ENCODE measurements around the gene SECISBP2L.

DNA sequence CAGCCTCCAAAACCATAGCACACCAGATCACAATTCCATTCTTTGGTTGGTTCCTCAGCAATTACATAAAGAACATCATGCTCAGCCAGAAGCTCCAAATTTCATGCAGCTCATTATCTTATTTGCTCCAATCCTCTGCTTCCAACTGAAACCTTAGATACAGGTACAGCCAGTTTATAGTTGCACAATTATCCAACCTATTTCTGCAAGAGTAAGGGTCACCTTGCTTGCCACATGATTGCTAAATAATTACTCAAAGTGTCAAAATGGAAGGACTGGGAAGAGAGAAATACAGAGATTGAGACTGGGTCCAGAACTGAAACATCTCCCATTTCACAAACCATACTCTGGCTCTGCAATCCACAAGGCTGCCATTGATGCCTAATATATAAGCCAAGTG is 59.1 kb downstream of the SECISBP2L start:
- TF ChIP-seq TCF12 (IDR thresholded peaks at IDR 0.05; ENCODE audit: low read depth, low read length) (no peak), STAT1 (conservative IDR thresholded peaks at IDR 0.05) (no peak), FOXK2 (IDR thresholded peaks at IDR 0.05) (no peak), ZNF207 (IDR thresholded peaks at IDR 0.05; ENCODE audit: borderline replicate concordance) (no peak), SRF (IDR thresholded peaks at IDR 0.05; ENCODE audit: low read depth in 2 of 2, low read length in 2 of 2) (no peak), NR2C2 (IDR thresholded peaks at IDR 0.05; ENCODE audit: borderline replicate concordance, control insufficient read depth, insufficient read length, low read depth) (no peak), SPI1 (IDR thresholded peaks at IDR 0.05; ENCODE audit: borderline replicate concordance, insufficient read depth, low read depth, low read length) (no peak), EP300 (IDR thresholded peaks at IDR 0.05; ENCODE audit: borderline replicate concordance in 1 of 2, control insufficient read depth in 1 of 2, low read depth in 2 of 2, low read length in 2 of 2) (no peak), POLR2A (IDR thresholded peaks at IDR 0.05; ENCODE audit: low read depth, low read length) (no peak)
- TF ChIP-seq, protein P1, sequence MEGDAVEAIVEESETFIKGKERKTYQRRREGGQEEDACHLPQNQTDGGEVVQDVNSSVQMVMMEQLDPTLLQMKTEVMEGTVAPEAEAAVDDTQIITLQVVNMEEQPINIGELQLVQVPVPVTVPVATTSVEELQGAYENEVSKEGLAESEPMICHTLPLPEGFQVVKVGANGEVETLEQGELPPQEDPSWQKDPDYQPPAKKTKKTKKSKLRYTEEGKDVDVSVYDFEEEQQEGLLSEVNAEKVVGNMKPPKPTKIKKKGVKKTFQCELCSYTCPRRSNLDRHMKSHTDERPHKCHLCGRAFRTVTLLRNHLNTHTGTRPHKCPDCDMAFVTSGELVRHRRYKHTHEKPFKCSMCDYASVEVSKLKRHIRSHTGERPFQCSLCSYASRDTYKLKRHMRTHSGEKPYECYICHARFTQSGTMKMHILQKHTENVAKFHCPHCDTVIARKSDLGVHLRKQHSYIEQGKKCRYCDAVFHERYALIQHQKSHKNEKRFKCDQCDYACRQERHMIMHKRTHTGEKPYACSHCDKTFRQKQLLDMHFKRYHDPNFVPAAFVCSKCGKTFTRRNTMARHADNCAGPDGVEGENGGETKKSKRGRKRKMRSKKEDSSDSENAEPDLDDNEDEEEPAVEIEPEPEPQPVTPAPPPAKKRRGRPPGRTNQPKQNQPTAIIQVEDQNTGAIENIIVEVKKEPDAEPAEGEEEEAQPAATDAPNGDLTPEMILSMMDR (IDR thresholded peaks at IDR 0.05 in 2 of 3, conservative IDR thresholded peaks at IDR 0.05 in 1 of 3; ENCODE audit: control insufficient read depth in 2 of 3, extremely low read depth in 1 of 3, insufficient read depth in 1 of 3, low read depth in 3 of 3, low read length in 3 of 3), result no peak
- TF ChIP-seq, protein P2, sequence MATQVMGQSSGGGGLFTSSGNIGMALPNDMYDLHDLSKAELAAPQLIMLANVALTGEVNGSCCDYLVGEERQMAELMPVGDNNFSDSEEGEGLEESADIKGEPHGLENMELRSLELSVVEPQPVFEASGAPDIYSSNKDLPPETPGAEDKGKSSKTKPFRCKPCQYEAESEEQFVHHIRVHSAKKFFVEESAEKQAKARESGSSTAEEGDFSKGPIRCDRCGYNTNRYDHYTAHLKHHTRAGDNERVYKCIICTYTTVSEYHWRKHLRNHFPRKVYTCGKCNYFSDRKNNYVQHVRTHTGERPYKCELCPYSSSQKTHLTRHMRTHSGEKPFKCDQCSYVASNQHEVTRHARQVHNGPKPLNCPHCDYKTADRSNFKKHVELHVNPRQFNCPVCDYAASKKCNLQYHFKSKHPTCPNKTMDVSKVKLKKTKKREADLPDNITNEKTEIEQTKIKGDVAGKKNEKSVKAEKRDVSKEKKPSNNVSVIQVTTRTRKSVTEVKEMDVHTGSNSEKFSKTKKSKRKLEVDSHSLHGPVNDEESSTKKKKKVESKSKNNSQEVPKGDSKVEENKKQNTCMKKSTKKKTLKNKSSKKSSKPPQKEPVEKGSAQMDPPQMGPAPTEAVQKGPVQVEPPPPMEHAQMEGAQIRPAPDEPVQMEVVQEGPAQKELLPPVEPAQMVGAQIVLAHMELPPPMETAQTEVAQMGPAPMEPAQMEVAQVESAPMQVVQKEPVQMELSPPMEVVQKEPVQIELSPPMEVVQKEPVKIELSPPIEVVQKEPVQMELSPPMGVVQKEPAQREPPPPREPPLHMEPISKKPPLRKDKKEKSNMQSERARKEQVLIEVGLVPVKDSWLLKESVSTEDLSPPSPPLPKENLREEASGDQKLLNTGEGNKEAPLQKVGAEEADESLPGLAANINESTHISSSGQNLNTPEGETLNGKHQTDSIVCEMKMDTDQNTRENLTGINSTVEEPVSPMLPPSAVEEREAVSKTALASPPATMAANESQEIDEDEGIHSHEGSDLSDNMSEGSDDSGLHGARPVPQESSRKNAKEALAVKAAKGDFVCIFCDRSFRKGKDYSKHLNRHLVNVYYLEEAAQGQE (IDR thresholded peaks at IDR 0.05; ENCODE audit: low read depth, low read length), result no peak
- TF ChIP-seq, protein P3, sequence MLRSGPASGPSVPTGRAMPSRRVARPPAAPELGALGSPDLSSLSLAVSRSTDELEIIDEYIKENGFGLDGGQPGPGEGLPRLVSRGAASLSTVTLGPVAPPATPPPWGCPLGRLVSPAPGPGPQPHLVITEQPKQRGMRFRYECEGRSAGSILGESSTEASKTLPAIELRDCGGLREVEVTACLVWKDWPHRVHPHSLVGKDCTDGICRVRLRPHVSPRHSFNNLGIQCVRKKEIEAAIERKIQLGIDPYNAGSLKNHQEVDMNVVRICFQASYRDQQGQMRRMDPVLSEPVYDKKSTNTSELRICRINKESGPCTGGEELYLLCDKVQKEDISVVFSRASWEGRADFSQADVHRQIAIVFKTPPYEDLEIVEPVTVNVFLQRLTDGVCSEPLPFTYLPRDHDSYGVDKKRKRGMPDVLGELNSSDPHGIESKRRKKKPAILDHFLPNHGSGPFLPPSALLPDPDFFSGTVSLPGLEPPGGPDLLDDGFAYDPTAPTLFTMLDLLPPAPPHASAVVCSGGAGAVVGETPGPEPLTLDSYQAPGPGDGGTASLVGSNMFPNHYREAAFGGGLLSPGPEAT (IDR thresholded peaks at IDR 0.05; ENCODE audit: low read depth), result no peak

All from GM12878 (cell line).